OCI-M2 (cell line): ENCODE results near the gene SEMA6C.
"Not testable (repeated sequence)": the region's sequence is repeated elsewhere in the genome, so short reads cannot be mapped to it uniquely, and the experiment has no call there.

Experiments used
- DNase-seq: peaks from one replicate; lab custom pipeline; 2025; ENCODE audit not compliant: unreplicated experiment; lab: John Stamatoyannopoulos, UW

Gene SEMA6C, protein sequence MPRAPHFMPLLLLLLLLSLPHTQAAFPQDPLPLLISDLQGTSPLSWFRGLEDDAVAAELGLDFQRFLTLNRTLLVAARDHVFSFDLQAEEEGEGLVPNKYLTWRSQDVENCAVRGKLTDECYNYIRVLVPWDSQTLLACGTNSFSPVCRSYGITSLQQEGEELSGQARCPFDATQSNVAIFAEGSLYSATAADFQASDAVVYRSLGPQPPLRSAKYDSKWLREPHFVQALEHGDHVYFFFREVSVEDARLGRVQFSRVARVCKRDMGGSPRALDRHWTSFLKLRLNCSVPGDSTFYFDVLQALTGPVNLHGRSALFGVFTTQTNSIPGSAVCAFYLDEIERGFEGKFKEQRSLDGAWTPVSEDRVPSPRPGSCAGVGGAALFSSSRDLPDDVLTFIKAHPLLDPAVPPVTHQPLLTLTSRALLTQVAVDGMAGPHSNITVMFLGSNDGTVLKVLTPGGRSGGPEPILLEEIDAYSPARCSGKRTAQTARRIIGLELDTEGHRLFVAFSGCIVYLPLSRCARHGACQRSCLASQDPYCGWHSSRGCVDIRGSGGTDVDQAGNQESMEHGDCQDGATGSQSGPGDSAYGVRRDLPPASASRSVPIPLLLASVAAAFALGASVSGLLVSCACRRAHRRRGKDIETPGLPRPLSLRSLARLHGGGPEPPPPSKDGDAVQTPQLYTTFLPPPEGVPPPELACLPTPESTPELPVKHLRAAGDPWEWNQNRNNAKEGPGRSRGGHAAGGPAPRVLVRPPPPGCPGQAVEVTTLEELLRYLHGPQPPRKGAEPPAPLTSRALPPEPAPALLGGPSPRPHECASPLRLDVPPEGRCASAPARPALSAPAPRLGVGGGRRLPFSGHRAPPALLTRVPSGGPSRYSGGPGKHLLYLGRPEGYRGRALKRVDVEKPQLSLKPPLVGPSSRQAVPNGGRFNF

GRCh38 chr1:151146412-151147131 lies at the start of gene SEMA6C:
TSS of gene SEMA6C (minus strand) at chr1:151146631. CDS start at chr1:151142621, 4,010 bp downstream.
- peak; percentile 30 for DNase-seq

DNA sequence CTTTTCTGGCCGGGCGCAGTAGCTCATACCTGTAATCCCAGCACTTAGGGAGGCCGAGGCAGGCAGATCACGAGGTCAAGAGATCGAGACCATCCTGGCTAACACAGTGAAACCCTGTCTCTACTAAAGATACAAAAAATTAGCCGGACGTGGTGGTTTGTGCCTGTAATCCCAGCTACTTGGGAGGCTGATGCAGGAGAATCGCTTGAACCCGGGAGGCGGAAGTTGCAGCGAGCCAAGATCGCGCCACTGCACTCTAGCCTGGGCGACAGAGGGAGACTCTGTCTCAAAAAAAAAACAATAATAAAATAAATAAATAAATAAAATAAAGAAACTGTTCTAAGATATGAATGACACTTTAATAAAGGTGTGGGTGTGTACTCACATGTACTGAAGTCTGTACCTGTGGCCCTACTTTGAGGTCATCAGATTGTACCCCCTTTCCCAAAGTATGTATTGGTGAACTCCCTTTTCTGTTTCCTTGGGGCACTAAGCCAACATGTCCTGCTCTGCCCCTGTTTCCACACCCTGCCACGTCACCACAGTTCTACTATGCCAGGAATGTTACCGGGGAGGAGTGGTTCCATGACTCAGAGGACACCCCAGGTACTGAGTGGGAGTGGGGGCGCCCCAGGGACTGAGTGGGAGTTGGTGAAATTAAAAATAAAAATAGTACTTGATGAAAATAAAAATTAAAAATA lies 48.6 kb upstream of the SEMA6C start:
- DNase-seq = not testable (repeated sequence)

DNA sequence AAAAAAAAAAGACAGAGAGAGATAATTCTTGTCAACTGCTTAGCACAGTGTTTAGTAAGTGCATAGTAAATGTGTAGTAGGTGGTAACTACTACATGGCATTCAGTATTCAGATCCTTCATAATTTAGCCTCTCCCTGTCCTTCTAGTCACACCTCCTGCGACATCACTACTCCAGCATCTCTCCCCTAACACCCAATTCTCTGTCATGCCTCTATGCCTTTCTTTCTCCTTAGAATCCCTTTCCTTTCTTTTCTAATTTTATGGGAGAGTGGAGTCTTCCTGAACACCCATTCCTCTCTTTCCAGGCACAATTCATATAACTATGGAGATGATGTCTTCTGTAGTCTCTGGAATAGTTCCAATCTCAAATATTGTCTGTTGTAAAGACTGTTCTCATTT lies 47.4 kb upstream of the SEMA6C start:
- DNase-seq = no peak

DNA sequence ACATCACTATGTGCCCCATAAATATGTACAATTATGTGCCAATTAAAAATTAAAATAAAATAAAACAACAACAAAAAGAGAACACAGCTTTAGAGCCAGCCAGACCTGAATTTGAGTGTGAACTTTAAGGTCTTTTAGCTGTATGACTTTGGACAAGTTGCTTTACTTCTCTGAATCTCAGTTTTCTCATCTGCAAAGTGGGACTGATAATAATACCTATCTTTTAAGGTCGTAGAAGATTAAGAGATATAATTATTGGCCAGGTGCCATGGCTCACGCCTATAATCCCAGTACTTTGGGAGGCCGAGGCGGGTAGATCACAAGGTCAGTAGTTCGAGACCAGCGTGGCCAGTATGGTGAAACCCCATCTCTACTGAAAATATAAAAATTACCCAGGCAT lies 46.9 kb upstream of the SEMA6C start:
- no peak for DNase-seq

DNA sequence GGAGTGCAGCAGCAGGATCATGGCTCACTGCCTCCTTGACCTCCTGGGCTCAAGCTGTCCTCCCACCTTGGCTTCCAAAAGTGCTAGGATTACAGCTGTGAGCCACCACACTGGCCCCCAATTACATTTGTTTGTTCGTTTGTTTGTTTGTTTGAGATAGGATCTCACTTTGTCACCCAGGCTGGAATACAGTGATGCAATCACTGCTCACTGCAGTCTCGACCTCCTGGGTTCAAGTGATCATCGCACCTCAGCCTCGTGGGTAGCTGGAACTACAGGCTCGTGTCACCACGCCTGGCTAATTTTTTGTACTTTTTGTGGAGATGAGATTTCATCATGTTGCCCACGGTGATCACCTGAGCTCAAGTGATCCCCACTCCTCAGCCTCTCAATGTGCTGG lies 45.6 kb upstream of the SEMA6C start:
- no peak for DNase-seq

- peak; percentile 52 for DNase-seq
Observed at GRCh38 chr1:151189637-151190445, 43.4 kb upstream of the SEMA6C start, which contains the start of gene VPS72. TSS of gene VPS72 (minus strand) at chr1:151190197. CDS start at chr1:151190121, 76 bp downstream.

DNA sequence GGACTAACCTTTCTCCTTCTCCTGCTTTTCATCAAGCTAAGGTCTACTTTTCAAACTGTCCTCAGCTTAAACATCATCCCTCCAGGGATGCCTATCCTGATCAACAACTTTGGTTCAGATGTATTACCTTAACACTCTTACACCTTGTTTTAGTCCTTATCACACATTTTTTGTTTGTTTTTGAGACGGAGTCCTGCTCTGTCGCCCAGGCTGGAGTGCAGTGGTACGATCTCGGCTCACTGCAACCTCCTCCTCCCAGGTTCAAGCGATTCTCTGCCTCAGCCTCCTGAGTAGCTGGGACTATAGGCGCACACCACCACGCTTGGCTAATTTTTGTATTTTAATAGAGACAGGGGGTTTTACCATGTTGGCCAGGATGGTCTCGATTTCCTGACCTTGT lies 42.2 kb upstream of the SEMA6C start:
- DNase-seq = not testable (repeated sequence)

DNA sequence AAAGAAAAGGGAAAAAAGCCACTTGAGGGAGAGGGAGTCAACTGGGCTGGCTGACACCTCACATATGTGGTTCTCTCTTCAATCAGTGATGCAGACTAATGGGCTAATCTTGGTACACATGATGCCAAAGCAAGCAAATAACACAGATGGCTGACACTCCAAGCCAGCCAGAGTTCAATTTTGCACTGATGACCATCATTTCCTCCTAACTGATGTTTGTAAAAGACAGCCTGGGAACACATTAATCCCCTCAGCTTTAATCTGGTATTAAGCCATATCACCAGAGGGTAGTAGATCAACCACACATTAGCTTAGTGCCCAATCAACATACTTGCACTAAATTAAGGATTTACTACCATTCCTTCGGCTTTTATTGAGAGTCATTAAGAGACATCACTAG lies 40.8 kb upstream of the SEMA6C start:
- no peak for DNase-seq

- DNase-seq = no peak
Observed at GRCh38 chr1:151184211-151184610, 37.8 kb upstream of the SEMA6C start.

DNA sequence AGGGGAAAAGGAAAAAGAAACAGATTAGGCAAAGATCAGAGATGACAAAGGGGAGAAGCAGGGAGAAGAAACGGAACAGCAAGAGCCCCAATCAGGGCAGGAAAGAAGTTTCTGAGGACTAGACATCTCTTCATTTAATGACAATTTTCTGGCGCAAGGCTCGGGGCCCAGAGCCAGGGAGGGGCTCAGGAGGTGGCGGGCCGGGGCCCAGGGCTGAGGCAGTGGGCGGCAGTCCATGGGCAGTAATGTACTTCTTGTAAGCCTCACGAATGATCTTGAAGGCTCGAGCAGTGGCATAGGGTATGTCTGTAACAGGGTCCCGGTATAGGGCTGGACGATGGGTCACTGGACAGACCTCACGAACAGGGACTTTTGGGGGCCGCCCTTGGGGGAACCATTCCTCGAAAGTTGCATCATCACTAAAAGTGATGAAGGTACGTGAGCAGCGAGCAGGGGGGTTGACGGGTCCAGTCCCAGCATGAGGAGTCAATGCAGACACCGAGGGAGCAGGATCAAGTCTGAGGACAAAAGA lies 30.1 kb upstream of the SEMA6C start:
- no peak for DNase-seq

- no peak for DNase-seq
Observed at GRCh38 chr1:151175863-151176262, 29.4 kb upstream of the SEMA6C start, which contains the start of gene TMOD4. TSS of gene TMOD4 (minus strand) at chr1:151175981. CDS start at chr1:151174875, 1,106 bp downstream.

- DNase-seq = no peak
Observed at GRCh38 chr1:151175041-151175741, 28.8 kb upstream of the SEMA6C start.

DNA sequence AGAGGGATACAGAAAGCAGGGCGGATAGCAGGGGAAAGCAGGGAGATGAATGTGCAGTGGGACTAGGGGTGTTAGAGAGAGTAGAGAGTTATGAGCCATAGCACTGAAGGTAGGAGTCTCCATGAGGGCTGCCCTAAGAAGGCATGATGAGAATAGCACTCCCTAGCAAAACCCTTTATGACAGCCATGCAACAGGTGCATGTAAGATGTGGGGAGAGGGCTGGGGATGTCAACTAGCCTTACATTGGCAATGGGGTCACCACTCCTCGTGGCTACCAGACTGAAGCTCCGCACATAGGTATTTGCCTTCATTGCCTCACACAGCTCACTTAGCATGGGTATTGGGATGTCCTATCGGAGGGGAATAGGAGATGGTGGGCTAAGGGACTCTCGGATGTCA lies 24.8 kb upstream of the SEMA6C start:
- no peak for DNase-seq

- DNase-seq = no peak
Observed at GRCh38 chr1:151167116-151167515, 20.7 kb upstream of the SEMA6C start.

DNA sequence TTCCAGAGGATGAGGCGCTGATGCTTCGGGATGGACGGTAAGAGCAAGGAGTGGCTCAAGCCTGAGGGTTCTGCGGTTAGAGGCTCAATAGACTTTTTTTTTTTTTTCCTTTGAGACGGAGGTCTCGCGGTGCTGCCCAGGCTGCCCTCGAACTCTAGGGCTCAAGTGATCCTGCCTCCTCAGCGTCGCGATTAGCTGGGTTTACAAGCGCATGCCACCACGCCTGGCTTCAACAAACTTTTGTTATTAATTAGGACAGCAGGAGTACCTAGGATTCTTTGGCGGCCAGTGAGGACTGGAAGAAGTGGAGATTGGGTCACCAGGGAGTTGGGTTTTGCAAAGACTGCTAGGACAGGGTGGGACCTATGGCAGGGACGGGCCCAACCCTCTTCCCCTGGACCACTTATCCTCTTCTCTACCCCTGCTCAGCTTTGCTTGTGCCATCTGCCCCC lies 20.1 kb upstream of the SEMA6C start:
- no peak for DNase-seq

- DNase-seq = peak; percentile 81
Observed at GRCh38 chr1:151165738-151166504, 19.5 kb upstream of the SEMA6C start, which contains the start of the genes LYSMD1 and SCNM1. TSS of gene LYSMD1 (minus strand) at chr1:151165902. CDS start at chr1:151165258, 644 bp downstream. TSS of gene SCNM1 (plus strand) at chr1:151166144. CDS start at chr1:151166153, 9 bp downstream.

- no peak for DNase-seq
Observed at GRCh38 chr1:151165281-151165737, 18.9 kb upstream of the SEMA6C start.
